Naive thymus-derived CD8-positive, alpha-beta T cell (primary cell): ENCODE results near the gene FFAR1. TPM values are rescaled to one million over a fixed set of nuclear protein-coding genes. Genes with fewer than 3 reads are reported as not detected.

ENCODE experiments used
- ATAC-seq, 2 donors: fragments of 150-1000 bp; cut with Tn5 transposase in 1 of 2; sonication (Bioruptor Pico), chemical (Tn5 transposase) in 1 of 2; 1 replicate in 1 of 2; 2 replicates in 1 of 2; pipeline ENCODE4 v1.10.0; 2021; ENCODE audit warnings: mild to moderate bottlenecking in 2 of 2, moderate library complexity in 2 of 2
- POLR2A ChIA-PET: fragments of 350-600 bp; sonication (Branson Sonifier 250); formaldehyde crosslinking; loops from one replicate; lab custom pipeline; 2021; ENCODE audit warnings: antibody characterized with exemption; lab: Charles Lee
- DNase-seq, 10 donors: peaks; one replicate each; pipeline versions ENCODE4 v3.0.0 to v3.0.0-alpha.2; 2020 to 2022
- H3K27ac Mint-ChIP-seq, 10 donors: one replicate each; pipeline ENCODE4 v1.8.0; 2020 to 2022; ENCODE audit warnings: mild to moderate bottlenecking in 10 of 10, mixed read lengths in 10 of 10, moderate library complexity in 4 of 10, inconsistent platforms in 1 of 10
- H3K27me3 Mint-ChIP-seq, 5 donors: one replicate each; pipeline ENCODE4 v1.8.0; 2021 to 2022; ENCODE audit warnings: mixed read lengths in 5 of 5
- H3K36me3 Mint-ChIP-seq, 3 donors: one replicate each; pipeline ENCODE4 v1.8.0; 2020 to 2022; ENCODE audit warnings: mixed read lengths in 3 of 3, mild to moderate bottlenecking in 2 of 3, inconsistent platforms in 1 of 3
- H3K4me1 Mint-ChIP-seq, 4 donors: one replicate each; pipeline ENCODE4 v1.8.0; 2021 to 2022; ENCODE audit warnings: mixed read lengths in 4 of 4
- H3K4me3 Mint-ChIP-seq, 10 donors: one replicate each; pipeline ENCODE4 v1.8.0; 2020 to 2022; ENCODE audit warnings: mild to moderate bottlenecking in 10 of 10, mixed read lengths in 10 of 10, moderate library complexity in 6 of 10, inconsistent platforms in 1 of 10
- H3K9me3 Mint-ChIP-seq, 9 donors: one replicate each; pipeline ENCODE4 v1.8.0; 2020 to 2022; ENCODE audit warnings: mixed read lengths in 9 of 9, mild to moderate bottlenecking in 3 of 9, inconsistent platforms in 1 of 9, moderate library complexity in 1 of 9
- polyA plus RNA-seq, 3 donors: library from polyadenylated mRNA; unstranded; fragments of 300-500 nt; fragmentation: Illumina TruSeq; gene quantifications; one replicate each; pipeline ENCODE4 v1.2.3, GENCODE V29; 2021
- total RNA-seq, 8 experiments: library from RNA in 2 of 8; stranded (reverse) in 2 of 8; gene quantifications; one replicate each; pipeline ENCODE4 v1.2.3 and lab custom pipeline; 2021 to 2026

Gene FFAR1
- total and polyA plus RNA-seq, 5 experiments from 2014 or later = not detected

DNA sequence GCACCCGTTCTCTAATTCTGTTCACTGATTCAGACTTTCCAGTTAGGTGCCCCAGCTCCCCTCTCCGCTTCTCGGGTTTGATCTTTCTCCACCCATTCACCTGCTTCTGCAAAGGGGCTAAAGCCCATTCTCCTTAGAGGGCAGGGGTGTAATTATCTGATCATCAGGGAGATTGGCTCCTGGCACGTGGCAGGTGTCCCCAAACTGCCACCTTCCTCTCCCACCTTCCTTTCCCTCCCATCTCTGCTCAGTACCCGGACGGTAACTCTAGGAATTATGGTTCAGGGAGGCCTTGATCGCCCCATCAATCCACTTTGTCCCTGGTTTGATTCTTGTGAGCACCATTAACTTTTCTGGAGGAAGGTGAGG lies 212 bp downstream of the FFAR1 start:
- Mint-ChIP-seq H3K36me3 (no peaks in the 10 kb centered on the region), H3K9me3 (no peaks in the 10 kb centered on the region), H3K27ac (peak overlapping the region in 7 of 10 donors; percentile 32 to 98 (median 73)), H3K4me1 (peaks cover 20 to 53% (median 32%) of the 10 kb centered on the region in 4 donors), H3K4me3 (peak overlapping the region in 8 of 10 donors; percentile 64 to 82 (median 75)), H3K27me3 (peaks cover 0 to 24% (median 5%) of the 10 kb centered on the region in 5 donors)
- ATAC-seq (no peak), DNase-seq (no peak)
- POLR2A ChIA-PET = interaction anchor here (1.2 to 1.4 kb wide), 2 partner anchors 10 to 52 kb away, joined by 3 to 4 read pairs; partner anchors contain the start of gene FFAR3

GRCh38 chr19:35348911-35349611 lies 1.4 kb downstream of the FFAR1 start:
- ATAC-seq (no peak), DNase-seq (peak in 1 of 10 donors; percentile 16)
- Mint-ChIP-seq H3K36me3 (no peaks in the 10 kb centered on the region), H3K27me3 (peaks cover 0 to 20% (median 5%) of the 10 kb centered on the region in 5 donors), H3K4me3 (no peak overlapping the region), H3K4me1 (peaks cover 20 to 53% (median 33%) of the 10 kb centered on the region in 4 donors), H3K27ac (peak overlapping the region in 2 of 10 donors; percentile 18 to 52), H3K9me3 (no peaks in the 10 kb centered on the region)
- POLR2A ChIA-PET = interaction anchor here (0.6 to 0.9 kb wide), 4 partner anchors 30 to 146 kb away, joined by 3 to 4 read pairs (median 3); partner anchors contain the start of gene USF2

DNA sequence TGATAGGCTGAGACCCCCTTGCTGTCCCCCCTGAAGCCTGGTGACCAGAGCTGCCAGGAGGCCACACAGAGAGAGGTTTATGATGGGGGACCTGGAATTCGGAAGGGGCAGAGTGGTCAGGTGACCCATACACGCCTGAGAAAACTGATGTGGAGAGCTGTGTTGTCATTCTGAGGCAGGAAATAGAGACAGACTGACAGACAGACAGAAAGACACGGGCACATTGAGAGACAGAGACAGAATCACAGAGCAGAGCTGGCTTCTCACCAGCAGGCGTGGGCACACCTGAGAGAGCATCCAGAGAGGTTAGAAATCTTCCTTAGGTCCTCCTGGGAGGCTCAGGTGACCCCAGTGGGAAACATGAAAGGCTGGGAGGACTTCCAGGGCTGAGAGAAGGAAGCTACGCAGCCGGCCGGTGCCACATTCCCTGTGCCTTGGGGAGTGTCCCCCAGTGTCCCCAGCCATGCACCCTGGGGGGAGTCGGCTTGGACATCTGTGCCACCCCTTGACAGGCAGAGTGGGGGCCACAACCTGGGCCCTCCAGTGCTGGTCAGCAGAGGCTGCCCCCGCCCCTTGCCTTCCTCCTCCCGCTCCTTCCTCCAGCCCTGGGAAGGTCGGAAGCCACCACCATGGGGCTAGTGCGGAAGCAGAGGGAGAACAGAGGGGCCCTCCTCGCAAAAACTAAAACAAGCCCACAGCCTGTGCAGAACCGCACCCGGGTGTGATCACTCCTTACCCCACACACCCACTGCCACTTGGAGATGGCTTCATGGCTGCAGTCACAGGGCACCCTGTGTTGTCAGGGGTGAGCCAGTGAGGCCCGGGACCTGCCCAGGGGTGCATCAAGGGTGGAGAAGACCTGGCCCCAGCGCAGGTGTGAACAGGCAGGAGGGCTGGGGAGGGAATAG lies 2.2 kb downstream of the FFAR1 start:
- ATAC-seq = no peak
- Mint-ChIP-seq H3K36me3 (no peaks in the 10 kb centered on the region), H3K9me3 (no peaks in the 10 kb centered on the region), H3K4me1 (peaks cover 20 to 55% (median 33%) of the 10 kb centered on the region in 4 donors), H3K4me3 (no peak overlapping the region), H3K27ac (peak overlapping the region in 1 of 10 donors; percentile 29), H3K27me3 (peaks cover 0 to 18% (median 5%) of the 10 kb centered on the region in 5 donors)
- POLR2A ChIA-PET = interaction anchor here (0.7 kb wide), 1 partner anchor 145 kb away, joined by 3 read pairs; no protein-coding TSS in a partner anchor
- DNase-seq = peak in 1 of 10 donors; percentile 12

- Mint-ChIP-seq H3K9me3 (no peaks in the 10 kb centered on the region), H3K4me1 (peaks cover 20 to 52% (median 32%) of the 10 kb centered on the region in 4 donors), H3K27ac (no peak overlapping the region), H3K36me3 (no peaks in the 10 kb centered on the region), H3K27me3 (peaks cover 0 to 17% (median 5%) of the 10 kb centered on the region in 5 donors), H3K4me3 (no peak overlapping the region)
- DNase-seq (no peak), ATAC-seq (no peak)
- POLR2A ChIA-PET = no interaction called here
These were observed 2.9 kb downstream of the FFAR1 start for GRCh38 chr19:35350591-35350990.

GRCh38 chr19:35351411-35352176 lies 3.9 kb downstream of the FFAR1 start:
- POLR2A ChIA-PET = interaction anchor here (0.6 to 2.3 kb wide), 3 partner anchors 12 to 135 kb away, joined by 3 to 11 read pairs (median 5); no protein-coding TSS in a partner anchor
- Mint-ChIP-seq H3K4me3 (no peak overlapping the region), H3K4me1 (peaks cover 17 to 42% (median 22%) of the 10 kb centered on the region in 4 donors), H3K27me3 (peaks cover 0 to 17% (median 5%) of the 10 kb centered on the region in 5 donors), H3K36me3 (no peaks in the 10 kb centered on the region), H3K9me3 (no peaks in the 10 kb centered on the region), H3K27ac (no peak overlapping the region)
- DNase-seq (no peak), ATAC-seq (no peak)

DNA sequence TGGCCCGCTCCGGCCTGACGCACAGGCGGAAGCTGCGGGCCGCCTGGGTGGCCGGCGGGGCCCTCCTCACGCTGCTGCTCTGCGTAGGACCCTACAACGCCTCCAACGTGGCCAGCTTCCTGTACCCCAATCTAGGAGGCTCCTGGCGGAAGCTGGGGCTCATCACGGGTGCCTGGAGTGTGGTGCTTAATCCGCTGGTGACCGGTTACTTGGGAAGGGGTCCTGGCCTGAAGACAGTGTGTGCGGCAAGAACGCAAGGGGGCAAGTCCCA lies 4.4 kb downstream of the FFAR1 start:
- ATAC-seq (no peak), DNase-seq (no peak)
- H3K27me3 Mint-ChIP-seq = peaks cover 0 to 15% (median 5%) of the 10 kb centered on the region in 5 donors
- no peak overlapping the region for H3K27ac Mint-ChIP-seq
- H3K9me3 Mint-ChIP-seq = no peaks in the 10 kb centered on the region
- H3K4me1 Mint-ChIP-seq = peaks cover 12 to 37% (median 17%) of the 10 kb centered on the region in 4 donors
- POLR2A ChIA-PET = interaction anchor here (1.2 to 2.3 kb wide), 3 partner anchors 111 to 135 kb away, joined by 3 to 12 read pairs (median 11); no protein-coding TSS in a partner anchor
- H3K4me3 Mint-ChIP-seq = no peak overlapping the region
- H3K36me3 Mint-ChIP-seq = no peaks in the 10 kb centered on the region

DNA sequence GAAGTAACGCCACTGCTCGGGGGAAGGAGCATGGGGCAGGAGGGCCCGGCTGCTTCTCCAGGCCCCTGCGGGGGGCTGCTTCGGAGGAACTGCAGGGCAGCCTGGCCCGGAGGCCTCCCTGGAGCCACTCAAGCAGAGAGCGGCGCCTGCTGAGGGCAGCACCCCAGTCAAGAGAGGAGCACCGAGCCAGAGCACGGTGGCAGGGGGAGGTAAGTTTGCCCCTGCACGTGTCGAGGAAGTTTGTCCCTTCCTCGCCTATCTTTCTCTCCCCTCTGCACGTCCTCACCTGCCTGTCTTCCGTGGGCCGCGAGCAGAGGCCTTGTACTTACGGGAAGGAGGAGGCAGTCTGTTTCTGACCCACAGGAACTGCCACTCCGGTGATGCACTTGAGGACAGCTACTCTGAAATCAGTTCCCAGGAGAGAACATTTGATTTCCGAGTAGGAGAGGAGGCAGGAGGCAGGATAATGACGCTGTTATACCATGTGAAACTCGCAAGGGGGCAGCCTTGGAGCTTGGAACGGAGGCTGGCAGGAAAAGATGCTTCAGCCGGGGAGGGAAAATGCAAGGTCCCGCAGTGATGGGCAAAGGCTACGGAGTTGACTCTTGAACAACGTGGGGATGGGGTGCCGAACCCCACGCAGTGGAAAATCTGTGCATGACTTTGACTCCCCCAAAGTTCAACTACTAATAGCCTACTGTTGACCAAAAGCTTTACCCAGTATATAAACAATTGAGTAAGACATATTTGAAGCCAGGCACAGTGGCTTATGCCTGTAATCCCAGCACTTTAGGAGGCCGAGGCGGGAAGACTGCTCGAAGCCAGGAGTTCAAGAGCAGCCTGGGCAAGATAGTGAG lies 5.0 kb downstream of the FFAR1 start:
- ATAC-seq (peak; percentile 78 to 91), DNase-seq (peak; percentile 46 to 79 (median 62))
- POLR2A ChIA-PET = interaction anchor here (1.2 to 2.3 kb wide), 5 partner anchors 107 to 142 kb away, joined by 3 to 12 read pairs (median 7); no protein-coding TSS in a partner anchor
- peaks cover 0 to 15% (median 5%) of the 10 kb centered on the region in 5 donors for H3K27me3 Mint-ChIP-seq
- H3K36me3 Mint-ChIP-seq = no peaks in the 10 kb centered on the region
- peaks cover 8 to 32% (median 11%) of the 10 kb centered on the region in 4 donors for H3K4me1 Mint-ChIP-seq
- no peaks in the 10 kb centered on the region for H3K9me3 Mint-ChIP-seq
- H3K4me3 Mint-ChIP-seq = no peak overlapping the region
- peak overlapping the region in 3 of 10 donors; percentile 29 to 61 (median 52) for H3K27ac Mint-ChIP-seq

GRCh38 chr19:35353635-35354034 lies 5.9 kb downstream of the FFAR1 start:
- ATAC-seq (no peak), DNase-seq (no peak)
- Mint-ChIP-seq H3K27me3 (peaks cover 0 to 24% (median 5%) of the 10 kb centered on the region in 5 donors), H3K9me3 (no peaks in the 10 kb centered on the region), H3K4me3 (no peak overlapping the region), H3K27ac (no peak overlapping the region), H3K36me3 (no peaks in the 10 kb centered on the region), H3K4me1 (peaks cover 8 to 31% (median 13%) of the 10 kb centered on the region in 4 donors)
- POLR2A ChIA-PET = interaction anchor here (1.3 to 2.3 kb wide), 4 partner anchors 106 to 142 kb away, joined by 4 to 12 read pairs (median 9); no protein-coding TSS in a partner anchor

GRCh38 chr19:35354898-35355297 lies 7.2 kb downstream of the FFAR1 start:
- ATAC-seq (no peak), DNase-seq (no peak)
- H3K27ac Mint-ChIP-seq = no peak overlapping the region
- H3K9me3 Mint-ChIP-seq = no peaks in the 10 kb centered on the region
- no peaks in the 10 kb centered on the region for H3K36me3 Mint-ChIP-seq
- H3K4me1 Mint-ChIP-seq = peaks cover 8 to 22% (median 13%) of the 10 kb centered on the region in 4 donors
- POLR2A ChIA-PET = interaction anchor here (0.6 to 1.2 kb wide), 2 partner anchors 109 to 140 kb away, joined by 4 read pairs; no protein-coding TSS in a partner anchor
- H3K4me3 Mint-ChIP-seq = no peak overlapping the region
- peaks cover 0 to 14% (median 5%) of the 10 kb centered on the region in 5 donors for H3K27me3 Mint-ChIP-seq

DNA sequence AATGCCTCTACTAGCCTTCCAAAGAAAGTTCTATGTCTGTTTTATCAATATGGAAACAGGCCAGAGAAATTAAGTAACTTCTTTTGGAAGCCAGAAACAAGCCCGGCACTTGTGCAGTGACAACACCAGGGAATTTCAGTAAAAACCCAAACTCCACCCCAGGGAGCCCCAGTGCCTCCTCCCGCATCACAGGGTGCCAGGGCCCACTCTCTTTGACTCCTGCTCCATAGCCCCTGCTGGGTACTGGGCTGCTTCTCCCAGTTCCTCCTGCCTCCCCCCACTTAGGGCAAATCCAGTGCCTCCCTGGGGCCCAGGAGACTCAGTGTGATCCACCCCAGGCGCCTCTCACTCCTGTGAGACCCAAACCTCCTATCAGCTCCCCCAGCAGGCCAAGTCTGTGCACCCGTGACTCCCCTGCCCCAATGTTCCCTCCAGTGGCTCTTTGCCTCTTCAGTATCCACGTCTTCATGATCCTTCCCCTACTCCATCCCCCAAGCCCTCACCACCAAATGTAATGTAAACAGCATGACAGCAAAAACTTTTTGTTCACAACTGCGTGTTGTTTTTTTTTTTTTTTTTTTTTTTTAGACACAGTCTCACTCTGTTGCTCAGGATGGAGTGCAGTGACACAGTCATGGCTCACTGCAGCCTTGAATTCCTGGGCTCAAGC lies 8.2 kb downstream of the FFAR1 start:
- Mint-ChIP-seq H3K27ac (no peak overlapping the region), H3K9me3 (no peaks in the 10 kb centered on the region), H3K4me1 (peaks cover 8 to 22% (median 13%) of the 10 kb centered on the region in 4 donors), H3K27me3 (peaks cover 0 to 14% (median 5%) of the 10 kb centered on the region in 5 donors), H3K4me3 (no peak overlapping the region), H3K36me3 (no peaks in the 10 kb centered on the region)
- ATAC-seq (no peak), DNase-seq (no peak)
- POLR2A ChIA-PET = interaction anchor here (0.7 kb wide), 1 partner anchor 11 kb away, joined by 3 read pairs; no protein-coding TSS in a partner anchor
